ENCODE measurements around the gene CAPN2.
"Not testable (repeated sequence)": the region's sequence is repeated elsewhere in the genome, so short reads cannot be mapped to it uniquely, and the experiment has no call there.

CAPN2 gene

GRCh38 chr1:223737342-223737741 is 25.0 kb downstream of the CAPN2 start:
- Histone ChIP-seq H3K9me3 (ENCODE audit: insufficient read depth, low read length) (no peaks in the 10 kb centered on the region), H4K20me1 (ENCODE audit: low read depth, low read length) (no peaks in the 10 kb centered on the region), H3K27me3 (ENCODE audit: low read length) (no peaks in the 10 kb centered on the region), H3F3A (ENCODE audit: insufficient read depth) (no peaks in the 10 kb centered on the region), H2AFZ (ENCODE audit: low read depth, low read length, severe bottlenecking) (no peak overlapping the region), H3K36me3 (ENCODE audit: low read length) (no peaks in the 10 kb centered on the region), H3K9me2 (replicated peaks; ENCODE audit: insufficient read depth, low read length) (no peaks in the 10 kb centered on the region), H3K4me2 (ENCODE audit: low read depth, low read length, poor library complexity, severe bottlenecking) (no peak overlapping the region), H3K27ac (ENCODE audit: low read depth, low read length) (no peak overlapping the region), H3K4me3 (ENCODE audit: insufficient read depth, low read length, poor library complexity, severe bottlenecking) (no peak overlapping the region), H3K9ac (ENCODE audit: low read length) (no peak overlapping the region), H3K79me2 (ENCODE audit: insufficient read depth, low read length) (no peaks in the 10 kb centered on the region)
- TF ChIP-seq EZH2phosphoT487 (conservative IDR thresholded peaks at IDR 0.05; ENCODE audit: low read length) (no peak), CTCF (IDR thresholded peaks at IDR 0.05; ENCODE audit: insufficient read depth, low read length, poor library complexity, severe bottlenecking) (no peak)

- H3K4me2 ChIP-seq (ENCODE audit: low read depth, low read length, poor library complexity, severe bottlenecking): no peak overlapping the region
- no peak overlapping the region for H3K27ac ChIP-seq (ENCODE audit: low read depth, low read length)
- no peaks in the 10 kb centered on the region for H3F3A ChIP-seq (ENCODE audit: insufficient read depth)
- no peaks in the 10 kb centered on the region for H3K36me3 ChIP-seq (ENCODE audit: low read length)
- no peaks in the 10 kb centered on the region for H4K20me1 ChIP-seq (ENCODE audit: low read depth, low read length)
- no peak for TF ChIP-seq EZH2phosphoT487 (conservative IDR thresholded peaks at IDR 0.05; ENCODE audit: low read length)
- no peak for TF ChIP-seq CTCF (IDR thresholded peaks at IDR 0.05; ENCODE audit: insufficient read depth, low read length, poor library complexity, severe bottlenecking)
- no peaks in the 10 kb centered on the region for H3K27me3 ChIP-seq (ENCODE audit: low read length)
- H3K9ac ChIP-seq (ENCODE audit: low read length): no peak overlapping the region
- no peak overlapping the region for H3K4me3 ChIP-seq (ENCODE audit: insufficient read depth, low read length, poor library complexity, severe bottlenecking)
- no peak overlapping the region for H2AFZ ChIP-seq (ENCODE audit: low read depth, low read length, severe bottlenecking)
- H3K9me3 ChIP-seq (ENCODE audit: insufficient read depth, low read length): no peaks in the 10 kb centered on the region
- no peaks in the 10 kb centered on the region for H3K79me2 ChIP-seq (ENCODE audit: insufficient read depth, low read length)
- no peaks in the 10 kb centered on the region for H3K9me2 ChIP-seq (replicated peaks; ENCODE audit: insufficient read depth, low read length)
Observed at GRCh38 chr1:223738465-223739365, 26.4 kb downstream of the CAPN2 start.

DNA sequence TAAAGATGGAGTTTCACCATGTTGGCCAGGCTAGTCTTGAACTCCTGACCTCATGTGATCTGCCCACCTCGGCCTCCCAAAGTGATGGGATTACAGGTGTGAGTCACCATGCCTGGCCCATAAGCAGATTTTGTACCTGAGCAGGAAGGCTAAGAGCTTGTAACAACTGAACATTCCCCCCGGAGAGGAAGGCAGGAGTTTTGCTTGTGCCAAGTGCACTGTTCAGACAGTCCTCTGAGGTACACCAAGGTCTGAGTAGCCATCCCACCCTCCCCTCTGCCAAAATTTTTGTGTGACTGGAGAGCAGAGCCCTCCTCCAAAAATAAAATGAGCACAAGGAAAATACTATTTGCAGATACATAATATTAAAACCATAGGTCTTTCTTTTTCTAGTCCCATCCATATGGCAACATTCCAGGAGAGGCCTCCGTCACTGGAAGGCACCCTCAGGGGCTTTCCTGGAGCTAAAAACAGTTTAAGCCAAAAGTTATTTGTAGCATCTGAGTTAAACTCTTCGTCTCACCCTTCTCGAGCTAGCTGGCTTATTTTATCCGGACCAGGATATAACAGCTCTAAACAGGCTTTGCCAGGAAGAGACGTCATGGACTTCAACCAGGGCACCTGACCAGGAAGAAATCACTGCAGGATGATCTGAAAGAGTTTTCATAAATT is 27.2 kb downstream of the CAPN2 start:
- H3K27me3 ChIP-seq (ENCODE audit: low read length): no peaks in the 10 kb centered on the region
- H3K9ac ChIP-seq (ENCODE audit: low read length): no peak overlapping the region
- H3K36me3 ChIP-seq (ENCODE audit: low read length): no peaks in the 10 kb centered on the region
- H3K27ac ChIP-seq (ENCODE audit: low read depth, low read length): no peak overlapping the region
- no peaks in the 10 kb centered on the region for H3K9me3 ChIP-seq (ENCODE audit: insufficient read depth, low read length)
- H3K4me2 ChIP-seq (ENCODE audit: low read depth, low read length, poor library complexity, severe bottlenecking): no peak overlapping the region
- no peaks in the 10 kb centered on the region for H4K20me1 ChIP-seq (ENCODE audit: low read depth, low read length)
- no peaks in the 10 kb centered on the region for H3F3A ChIP-seq (ENCODE audit: insufficient read depth)
- no peaks in the 10 kb centered on the region for H3K79me2 ChIP-seq (ENCODE audit: insufficient read depth, low read length)
- H3K9me2 ChIP-seq (replicated peaks; ENCODE audit: insufficient read depth, low read length): no peaks in the 10 kb centered on the region
- no peak overlapping the region for H2AFZ ChIP-seq (ENCODE audit: low read depth, low read length, severe bottlenecking)
- H3K4me3 ChIP-seq (ENCODE audit: insufficient read depth, low read length, poor library complexity, severe bottlenecking): no peak overlapping the region
- TF ChIP-seq EZH2phosphoT487 (conservative IDR thresholded peaks at IDR 0.05; ENCODE audit: low read length): no peak
- TF ChIP-seq CTCF (IDR thresholded peaks at IDR 0.05; ENCODE audit: insufficient read depth, low read length, poor library complexity, severe bottlenecking): no peak

DNA sequence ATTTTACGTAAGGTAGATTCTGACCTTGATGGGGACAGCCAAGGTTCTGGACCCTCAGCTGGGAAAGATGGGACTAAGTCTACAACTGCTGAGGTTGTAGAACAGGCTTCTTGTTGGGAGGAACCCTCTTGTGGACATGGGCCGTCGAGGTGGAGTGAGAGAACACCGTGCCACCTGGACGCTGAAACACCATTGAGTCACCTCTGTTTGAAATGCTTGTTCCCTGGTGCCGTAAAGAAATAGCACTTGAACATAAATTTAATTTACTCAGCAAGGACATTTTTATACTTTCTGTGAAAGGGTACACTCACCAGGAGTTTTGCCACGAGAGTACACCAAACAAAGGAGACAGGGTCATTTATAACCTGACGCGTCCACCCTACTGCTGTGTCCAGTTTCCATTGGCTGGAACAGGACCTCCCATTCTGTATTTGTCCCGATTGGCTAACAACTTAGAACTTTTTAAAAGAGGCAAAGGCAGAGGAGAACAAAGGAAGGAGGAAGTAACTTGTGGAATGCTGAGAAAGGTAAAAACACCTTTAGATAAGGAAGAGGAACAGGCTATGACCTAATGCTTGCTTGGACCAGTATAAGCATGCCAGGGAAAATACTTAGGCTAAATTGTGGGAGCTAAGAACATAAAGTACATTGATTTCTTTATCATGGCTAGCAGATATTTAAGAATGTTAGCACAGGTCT is 27.8 kb downstream of the CAPN2 start:
- H3F3A ChIP-seq (ENCODE audit: insufficient read depth): not testable (repeated sequence)

More for the DNA sequence above, 27.8 kb downstream of the CAPN2 start:
- not testable (repeated sequence) for H3K27ac ChIP-seq (ENCODE audit: low read depth, low read length); H3K79me2 ChIP-seq (ENCODE audit: insufficient read depth, low read length); H2AFZ ChIP-seq (ENCODE audit: low read depth, low read length, severe bottlenecking); H3K36me3 ChIP-seq (ENCODE audit: low read length); H3K9ac ChIP-seq (ENCODE audit: low read length); H3K4me2 ChIP-seq (ENCODE audit: low read depth, low read length, poor library complexity, severe bottlenecking); H3K9me3 ChIP-seq (ENCODE audit: insufficient read depth, low read length); H3K9me2 ChIP-seq (replicated peaks; ENCODE audit: insufficient read depth, low read length); H4K20me1 ChIP-seq (ENCODE audit: low read depth, low read length); H3K4me3 ChIP-seq (ENCODE audit: insufficient read depth, low read length, poor library complexity, severe bottlenecking); H3K27me3 ChIP-seq (ENCODE audit: low read length)

All from SU-DHL-6 (cell line).